ENCODE data around the gene ADD3. TPM values are rescaled to one million over a fixed set of nuclear protein-coding genes. Genes with fewer than 3 reads are reported as not detected.
"Not testable (repeated sequence)": the region's sequence is repeated elsewhere in the genome, so short reads cannot be mapped to it uniquely, and the experiment has no call there.

The ADD3 gene
- total RNA-seq, 2 experiments from 2014 or later = 31.3 to 31.4 TPM

DNA sequence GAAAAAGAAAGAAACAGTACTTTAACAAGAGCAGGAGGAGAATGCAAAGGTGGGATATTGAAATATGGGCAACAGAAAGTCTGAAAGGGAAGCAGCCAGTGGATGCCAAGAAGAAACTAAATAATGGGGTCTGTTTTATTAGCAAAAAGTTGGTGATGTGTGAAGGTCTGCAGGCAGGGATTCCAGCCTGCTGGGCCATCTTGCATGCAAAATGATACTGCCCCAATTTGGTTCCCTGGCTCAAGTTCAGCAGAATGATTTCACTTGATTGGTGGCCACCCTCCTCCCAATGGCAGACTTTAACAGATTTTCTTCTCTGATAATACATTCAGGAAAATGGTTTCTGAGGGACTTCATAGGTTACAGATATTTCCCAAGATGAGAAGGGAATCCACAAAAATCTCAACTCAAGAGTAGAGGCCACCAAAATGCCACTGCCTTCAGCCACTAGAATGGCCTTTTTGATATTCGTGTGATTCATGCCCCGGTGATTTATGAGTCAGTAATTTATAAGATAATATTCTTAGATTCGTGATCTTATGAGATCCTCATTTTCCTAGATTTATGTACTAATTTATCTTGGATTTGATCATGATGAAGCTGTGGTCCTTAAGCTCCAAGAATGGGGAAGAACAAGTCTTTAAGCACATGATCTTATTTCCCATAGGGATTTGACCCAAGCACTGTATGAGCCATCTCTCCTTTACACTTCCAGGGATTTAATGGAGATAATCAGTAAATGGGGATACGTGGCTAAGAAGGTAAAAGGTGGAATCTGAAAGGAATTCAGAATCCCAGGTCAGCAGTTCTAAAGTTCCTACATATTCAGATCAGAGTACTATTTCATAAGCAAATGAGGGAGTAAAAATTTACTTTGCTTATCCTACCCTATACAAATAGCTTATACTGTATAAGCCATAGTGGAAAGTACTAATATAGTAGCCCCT lies 32.3 kb upstream of the ADD3 start:
- ChIA-PET CTCF (interaction anchor here (0.6 to 1.4 kb wide), 4 partner anchors 14 to 91 kb away, joined by 3 to 6 read pairs (median 4); no protein-coding TSS in a partner anchor), POLR2A (interaction anchor here (1.2 kb wide), 1 partner anchor 118 kb away, joined by 3 read pairs; no protein-coding TSS in a partner anchor)

DNA sequence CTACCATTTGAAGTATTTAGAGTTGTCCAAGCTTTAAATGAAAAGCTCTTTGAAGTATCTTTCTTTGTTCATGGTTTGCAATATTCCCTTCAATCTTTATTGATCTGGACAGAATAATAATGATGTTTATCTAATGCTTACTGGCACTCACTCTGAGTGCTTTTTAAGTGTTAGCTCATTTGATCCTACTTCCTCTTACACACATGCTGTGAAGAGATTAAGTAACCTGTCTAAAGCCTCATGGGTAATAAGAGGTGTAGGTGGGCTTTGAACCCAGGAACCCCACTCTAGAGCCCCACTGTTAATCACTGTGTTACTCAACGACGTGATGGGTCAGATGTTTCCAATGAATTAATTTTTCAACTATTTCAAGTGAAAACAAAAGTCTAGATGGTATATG lies 31.1 kb upstream of the ADD3 start:
- POLR2A ChIA-PET = interaction anchor here (0.6 to 1.2 kb wide), 2 partner anchors 96 to 117 kb away, joined by 3 to 11 read pairs; no protein-coding TSS in a partner anchor
- CTCF ChIA-PET = interaction anchor here (0.9 to 1.4 kb wide), 3 partner anchors 22 to 92 kb away, joined by 3 to 6 read pairs (median 4); no protein-coding TSS in a partner anchor

DNA sequence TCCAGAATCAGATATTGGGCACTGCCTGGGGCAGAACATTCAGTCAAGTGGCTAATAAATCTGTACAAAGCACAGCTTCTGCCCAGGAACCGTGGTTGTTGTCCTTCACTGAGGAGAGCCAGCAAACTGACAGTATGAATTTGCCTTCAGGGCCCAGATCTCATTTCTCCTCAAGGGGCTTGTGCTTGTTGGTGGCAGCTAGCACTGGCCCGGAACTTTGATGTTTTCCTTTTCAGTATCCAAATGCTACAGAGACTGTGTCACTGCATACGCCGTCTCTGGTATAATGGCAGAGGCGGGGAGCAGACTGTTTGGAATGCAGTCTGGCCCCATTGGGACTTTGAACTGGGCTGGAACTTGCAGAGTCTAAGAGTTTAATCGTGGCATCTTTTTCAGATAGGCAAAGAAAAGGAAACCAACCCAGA lies 30.4 kb upstream of the ADD3 start:
- ChIA-PET CTCF (interaction anchor here (1.4 kb wide), 1 partner anchor 93 kb away, joined by 6 read pairs; no protein-coding TSS in a partner anchor), POLR2A (no interaction called here)

DNA sequence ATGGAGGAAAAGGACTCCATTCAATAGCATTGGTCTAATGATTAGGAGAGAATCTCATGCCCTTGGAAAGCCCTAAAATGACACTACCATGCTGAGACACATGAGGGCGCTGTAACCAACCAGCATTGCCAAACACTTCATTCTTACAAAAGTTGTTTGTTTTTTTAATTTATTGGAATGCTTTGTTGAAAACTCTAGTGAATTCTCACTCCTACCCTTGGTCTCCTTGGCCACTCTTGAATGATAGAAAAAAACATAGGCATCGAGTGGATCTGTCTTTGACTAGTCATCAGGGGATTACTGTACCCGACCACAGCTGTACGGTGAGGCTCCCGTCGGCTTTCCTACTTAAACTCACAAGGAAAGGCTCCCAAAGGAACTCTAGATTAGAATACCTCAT lies 29.3 kb upstream of the ADD3 start:
- CTCF ChIA-PET = interaction anchor here (0.7 to 1.3 kb wide), 2 partner anchors 10 to 27 kb away, joined by 3 read pairs; no protein-coding TSS in a partner anchor
- POLR2A ChIA-PET = no interaction called here

DNA sequence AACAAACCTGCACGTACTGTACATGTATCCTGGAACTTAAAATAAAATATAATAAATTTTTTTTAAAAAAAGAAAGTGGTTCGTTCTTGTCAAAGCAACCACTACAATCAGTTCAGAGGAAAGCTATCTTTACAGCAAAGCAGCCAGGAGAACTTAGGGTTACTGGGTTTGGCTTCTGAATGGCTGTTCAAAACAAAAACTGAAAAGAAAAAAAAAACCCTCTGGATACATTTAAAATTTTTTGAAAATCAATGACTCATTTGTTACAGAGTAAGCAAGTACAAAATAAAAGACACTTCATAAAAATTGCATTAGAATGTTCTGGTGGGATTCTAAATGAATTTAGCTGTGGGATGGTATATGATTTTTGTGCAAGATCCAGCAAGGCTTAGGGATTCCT lies 28.6 kb upstream of the ADD3 start:
- POLR2A ChIA-PET = no interaction called here
- CTCF ChIA-PET = interaction anchor here (0.7 to 1.3 kb wide), 2 partner anchors 9 to 27 kb away, joined by 3 read pairs; no protein-coding TSS in a partner anchor

DNA sequence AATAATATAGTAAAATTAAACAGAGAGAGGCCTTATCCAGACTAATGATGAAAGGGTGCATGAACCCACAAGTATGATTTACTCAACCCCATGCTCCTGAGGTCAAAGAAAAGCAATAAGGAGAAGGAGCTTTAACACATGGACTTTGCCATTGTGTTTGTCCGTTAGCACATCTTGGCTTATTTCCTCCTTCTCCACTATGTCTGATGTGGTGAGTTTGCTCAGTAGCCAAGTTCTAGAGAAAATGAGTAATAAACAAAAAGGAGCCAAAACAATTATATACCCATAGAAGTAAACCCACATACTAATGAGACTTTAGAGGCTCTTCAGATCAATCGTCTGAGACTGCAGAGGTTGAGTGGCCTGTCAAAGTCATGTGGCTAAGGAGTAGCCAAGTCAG lies 26.1 kb upstream of the ADD3 start:
- CTCF ChIA-PET = interaction anchor here (1.7 kb wide), 1 partner anchor 15 kb away, joined by 3 read pairs; no protein-coding TSS in a partner anchor

DNA sequence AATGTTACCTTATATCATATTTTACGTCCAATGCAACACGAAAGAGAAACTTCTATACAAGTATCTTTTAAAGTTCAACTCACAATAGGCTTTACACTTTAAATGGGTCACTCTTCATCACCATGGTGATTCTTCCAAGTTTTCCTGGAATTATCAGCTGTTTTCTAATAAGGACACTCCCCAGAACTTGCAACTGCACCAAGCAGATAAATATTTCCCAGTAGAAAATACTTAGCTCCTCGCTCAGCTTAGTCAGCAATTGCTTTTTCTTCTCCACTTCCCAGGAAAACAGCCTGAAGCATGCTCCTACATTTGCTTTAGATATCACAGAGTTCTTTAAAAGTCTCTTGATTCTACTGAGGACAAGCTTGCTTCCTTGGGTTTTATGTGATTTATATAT lies 25.7 kb upstream of the ADD3 start:
- POLR2A ChIA-PET = no interaction called here
- CTCF ChIA-PET = interaction anchor here (1.7 kb wide), 1 partner anchor 15 kb away, joined by 3 read pairs; no protein-coding TSS in a partner anchor

More for the DNA sequence above, 26.1 kb upstream of the ADD3 start:
- POLR2A ChIA-PET = no interaction called here

DNA sequence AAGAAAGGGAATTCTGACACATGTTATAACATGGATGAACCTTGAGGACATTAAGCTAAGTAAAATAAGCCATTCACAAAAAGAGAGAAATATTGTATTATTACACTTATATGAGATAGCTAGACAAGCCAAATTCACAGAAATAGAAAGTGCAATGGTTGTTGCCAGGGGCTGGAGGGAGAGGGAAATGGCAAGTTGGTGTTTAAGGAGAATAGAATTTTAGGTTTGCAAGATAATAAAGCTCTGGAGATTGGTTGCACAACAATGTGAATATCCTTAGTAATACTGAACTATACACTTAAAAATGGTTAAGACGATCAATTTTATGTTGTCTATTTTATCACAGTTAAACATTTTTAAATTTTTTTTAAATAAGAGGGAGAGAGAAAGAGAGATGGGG lies 25.0 kb upstream of the ADD3 start:
- POLR2A ChIA-PET = no interaction called here
- CTCF ChIA-PET = interaction anchor here (1.7 kb wide), 1 partner anchor 14 kb away, joined by 3 read pairs; no protein-coding TSS in a partner anchor

DNA sequence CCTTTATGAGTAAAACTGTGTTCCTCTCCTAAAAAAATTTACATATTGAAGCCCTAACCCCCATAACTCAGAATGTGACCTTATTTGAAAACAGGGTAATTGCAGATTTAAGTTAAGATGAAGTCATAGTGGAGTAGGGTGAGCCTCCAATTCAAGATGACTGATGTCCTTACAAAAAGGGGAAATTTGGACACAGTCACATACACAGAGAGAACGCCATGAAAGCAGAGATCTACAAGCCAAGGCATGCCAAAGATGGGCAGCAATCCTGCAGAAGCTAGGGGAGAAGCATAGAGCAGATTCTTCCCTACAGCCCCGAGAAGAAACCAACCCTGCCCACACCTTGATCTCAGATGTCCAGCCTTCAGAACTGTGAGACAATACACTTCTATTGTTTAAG lies 23.8 kb upstream of the ADD3 start:
- CTCF ChIA-PET = no interaction called here
- POLR2A ChIA-PET = no interaction called here

DNA sequence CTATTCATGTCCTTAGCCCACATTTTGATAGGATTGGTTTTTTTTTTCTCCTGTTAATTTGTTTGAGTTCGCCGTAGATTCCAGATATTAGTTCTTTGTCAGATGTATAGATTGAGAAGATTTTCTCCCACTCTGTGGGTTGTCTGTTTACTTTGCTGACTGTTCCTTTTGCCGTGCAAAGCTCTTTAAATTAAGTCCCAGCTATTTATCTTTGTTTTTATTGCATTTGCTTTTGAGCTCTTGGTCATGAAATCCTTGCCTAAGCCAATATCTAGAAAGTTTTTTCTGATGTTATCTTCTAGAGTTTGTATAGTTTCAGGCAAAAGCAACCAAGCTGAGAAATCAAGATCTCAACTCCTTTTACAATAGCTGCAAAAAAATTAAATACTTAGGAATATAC lies 22.0 kb upstream of the ADD3 start:
- CTCF ChIA-PET = interaction anchor here (0.5 kb wide), 1 partner anchor 616 kb away, joined by 3 read pairs; no protein-coding TSS in a partner anchor
- POLR2A ChIA-PET = not testable (repeated sequence)

DNA sequence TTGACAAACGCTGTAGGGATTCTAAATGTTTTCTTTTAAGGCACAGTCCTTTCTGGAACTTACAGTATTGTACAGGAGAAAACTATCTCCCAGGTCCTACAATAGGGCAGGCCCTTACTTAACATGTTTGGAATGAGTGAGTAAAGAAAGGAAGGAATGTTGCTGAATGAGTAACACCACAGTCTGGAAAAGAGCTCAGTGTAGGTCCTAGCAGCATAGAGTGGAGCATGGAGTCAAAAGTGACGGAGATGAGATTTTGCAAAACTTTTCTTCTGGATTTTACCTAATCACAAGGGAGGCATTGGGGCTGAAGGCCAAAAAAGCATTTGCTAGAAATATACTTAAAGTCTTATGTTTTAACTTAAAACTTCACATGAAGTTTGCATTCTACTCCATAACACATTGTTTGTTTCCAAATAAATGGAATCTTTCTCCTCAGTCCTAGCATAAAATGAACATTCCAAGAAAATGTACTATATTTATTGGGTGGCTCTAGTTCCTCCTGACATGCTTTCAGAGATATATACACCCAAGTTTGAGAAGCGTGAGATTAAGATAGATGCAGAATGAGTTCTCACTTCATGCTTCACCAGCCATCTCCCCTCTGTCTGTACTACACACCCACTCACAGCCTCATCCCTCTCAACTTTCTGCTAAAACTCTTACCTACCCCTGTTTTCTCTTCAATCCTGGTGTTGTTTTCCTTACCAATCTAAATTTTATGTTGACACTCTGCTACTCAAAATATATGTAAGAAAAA lies 20.2 kb upstream of the ADD3 start:
- CTCF ChIA-PET = interaction anchor here (0.9 kb wide), 1 partner anchor 8 kb away, joined by 3 read pairs; no protein-coding TSS in a partner anchor
- POLR2A ChIA-PET = no interaction called here

DNA sequence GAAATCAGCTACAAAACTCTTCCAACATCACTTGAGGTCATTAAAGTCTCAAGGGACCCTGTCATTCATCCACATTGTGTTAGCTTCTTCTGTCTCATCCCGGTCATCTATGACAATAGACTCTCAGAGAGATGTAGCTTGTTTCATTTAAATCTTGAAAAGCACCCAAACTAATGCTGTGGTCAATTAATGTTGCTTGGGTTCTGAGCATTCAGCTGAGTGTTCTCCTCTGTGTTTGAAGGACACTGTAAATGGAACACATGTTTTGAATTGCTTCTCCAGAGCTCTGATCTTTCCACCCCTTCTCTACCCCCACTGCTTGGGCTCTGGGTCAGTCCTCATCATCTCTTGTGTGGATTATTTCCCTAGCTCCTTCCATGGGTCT lies 19.6 kb upstream of the ADD3 start:
- CTCF ChIA-PET = interaction anchor here (0.8 to 0.9 kb wide), 2 partner anchors 9 to 30 kb away, joined by 3 read pairs; no protein-coding TSS in a partner anchor
- POLR2A ChIA-PET = no interaction called here

DNA sequence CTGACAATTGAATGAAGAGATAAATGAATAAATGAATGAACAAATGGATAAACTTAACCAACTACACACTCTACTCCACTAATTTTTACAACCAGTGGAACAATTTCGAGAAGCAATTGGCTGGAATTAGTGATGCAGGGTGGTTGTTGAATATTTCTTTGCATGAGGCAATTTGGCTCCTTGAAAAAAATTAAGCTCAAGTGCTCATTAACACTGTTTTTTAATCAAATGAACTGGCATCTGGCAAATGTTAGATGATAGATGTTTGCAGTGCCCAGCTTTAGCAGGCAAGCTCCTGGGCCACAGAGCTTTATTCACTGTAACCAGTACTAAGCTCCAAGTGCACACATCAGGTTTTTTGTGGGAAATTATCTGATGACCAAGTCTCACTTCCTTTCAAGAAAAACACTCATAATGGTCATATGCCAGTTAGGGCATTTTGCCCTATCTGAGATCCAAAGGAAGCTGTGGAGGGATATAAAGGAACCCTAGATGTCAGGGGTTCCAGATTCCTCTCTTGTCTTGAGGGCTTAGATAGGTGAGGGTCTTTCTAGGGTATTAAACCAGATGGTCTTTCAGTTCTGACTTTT lies 16.4 kb upstream of the ADD3 start:
- ChIA-PET POLR2A (no interaction called here), CTCF (no interaction called here)

DNA sequence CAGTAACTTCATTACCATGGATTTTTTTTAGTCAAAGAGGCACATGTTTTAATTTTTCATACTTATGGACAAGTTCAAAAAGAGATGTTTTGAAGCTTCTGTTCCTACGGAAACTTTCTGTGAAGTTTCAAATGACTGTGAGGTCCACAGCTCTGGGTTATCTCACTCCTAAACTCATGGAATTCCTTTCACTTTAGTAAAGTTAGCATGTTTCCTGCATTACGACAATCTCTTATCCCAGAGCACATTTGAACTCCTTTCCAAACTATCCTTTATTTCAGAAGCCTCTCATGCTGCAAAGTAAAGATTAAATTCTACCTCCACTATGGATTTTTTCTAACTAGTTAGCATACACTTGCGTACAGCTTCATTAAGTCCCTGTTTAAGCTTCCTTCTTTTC lies 15.3 kb upstream of the ADD3 start:
- CTCF ChIA-PET = interaction anchor here (0.8 kb wide), 1 partner anchor 62 kb away, joined by 3 read pairs; no protein-coding TSS in a partner anchor
- POLR2A ChIA-PET = no interaction called here

DNA sequence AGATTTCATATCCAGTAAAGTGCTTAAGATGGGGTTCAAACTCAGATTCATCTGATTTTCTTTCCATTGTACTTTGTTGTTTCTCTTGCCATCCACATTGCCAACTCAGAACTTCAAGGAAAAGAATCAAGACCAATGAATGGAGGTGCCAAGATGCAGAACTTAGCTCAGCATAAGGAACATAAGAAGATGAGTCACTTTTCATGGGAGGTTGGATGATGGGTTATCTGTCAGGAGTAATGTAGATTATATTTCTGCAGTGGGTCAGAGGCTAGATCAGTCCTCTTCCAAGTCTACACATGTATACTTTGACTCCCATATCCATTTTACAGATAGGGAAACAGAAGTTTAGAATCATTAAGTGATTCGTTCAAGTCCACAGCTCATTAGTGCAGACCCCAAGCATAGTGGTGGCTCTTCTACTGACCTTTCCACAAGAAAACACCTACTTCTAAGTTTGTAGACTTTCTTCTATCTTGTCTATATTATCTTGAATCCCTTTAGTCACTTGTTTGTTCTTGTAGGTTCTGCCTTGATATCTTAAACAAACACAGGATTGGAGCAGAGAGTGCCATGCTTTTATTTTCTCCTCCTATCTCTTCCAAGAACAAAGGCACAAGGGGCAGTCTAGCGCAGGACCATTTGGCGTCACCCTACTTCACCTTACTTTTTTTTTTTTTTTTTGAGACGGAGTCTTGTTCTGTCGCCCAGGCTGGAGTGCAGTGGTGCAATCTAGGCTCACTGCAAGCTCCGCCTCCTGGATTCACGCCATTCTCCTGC lies 14.0 kb upstream of the ADD3 start:
- POLR2A ChIA-PET = no interaction called here
- CTCF ChIA-PET = interaction anchor here (0.7 kb wide), 1 partner anchor 84 kb away, joined by 4 read pairs; no protein-coding TSS in a partner anchor

DNA sequence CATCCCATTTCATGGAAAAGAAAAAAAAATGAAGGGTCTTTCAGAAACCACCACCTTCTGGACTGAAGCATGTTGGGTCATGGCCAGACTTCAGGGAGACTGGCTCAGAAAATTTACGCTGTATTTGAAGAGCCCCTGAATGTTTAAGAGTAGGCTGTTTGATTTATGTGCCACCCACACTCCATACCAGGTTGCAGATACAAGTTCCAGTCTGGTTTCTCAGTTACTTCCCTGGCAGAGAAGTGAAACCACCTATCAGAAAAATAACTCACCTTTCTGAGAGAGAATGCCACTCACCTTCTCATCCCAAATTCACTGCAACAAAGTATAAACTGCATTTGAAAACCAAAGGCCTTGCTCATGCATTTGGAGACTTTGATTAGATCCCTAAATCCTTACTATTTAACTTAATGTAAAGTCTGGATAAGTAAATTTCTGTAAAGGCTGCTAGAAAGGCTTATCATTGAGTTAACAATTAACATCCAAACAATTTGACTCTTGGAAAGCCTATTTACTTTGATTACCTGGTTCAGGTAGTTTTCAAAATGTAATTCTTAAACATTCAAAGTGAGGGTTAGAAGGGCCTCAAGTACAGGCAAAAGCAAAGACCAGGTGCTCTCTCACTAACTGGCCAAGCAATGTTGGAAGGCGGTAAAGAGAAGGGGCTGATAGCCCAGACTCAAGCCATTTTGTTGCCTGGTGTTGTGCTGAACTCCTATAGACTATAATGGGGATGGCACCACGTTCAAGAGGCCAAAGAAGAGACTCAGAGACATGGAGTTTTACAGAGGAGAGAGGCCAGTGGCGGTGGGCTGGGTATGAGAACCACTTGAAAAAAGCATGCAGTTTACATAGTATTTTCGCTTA lies 12.8 kb upstream of the ADD3 start:
- CTCF ChIA-PET = no interaction called here
- POLR2A ChIA-PET = no interaction called here

DNA sequence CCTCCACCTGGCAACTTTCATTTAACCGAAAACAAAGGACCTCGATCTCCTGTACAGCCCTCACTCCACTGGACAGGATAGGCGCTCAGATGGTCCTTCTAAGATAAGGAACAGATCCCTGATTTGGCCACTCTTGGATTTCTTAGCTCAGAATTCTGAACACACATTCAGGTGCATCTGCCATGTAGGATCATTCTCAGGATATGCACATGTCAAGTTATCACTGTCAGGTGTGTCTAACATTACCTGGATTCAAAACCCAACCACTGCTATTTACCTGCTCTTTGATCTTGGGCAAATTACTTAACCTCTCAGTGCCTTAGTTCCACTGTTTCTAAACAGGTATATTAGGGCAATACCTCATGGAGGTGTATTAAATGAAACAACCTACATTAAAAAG lies 12.2 kb upstream of the ADD3 start:
- ChIA-PET CTCF (no interaction called here), POLR2A (no interaction called here)

DNA sequence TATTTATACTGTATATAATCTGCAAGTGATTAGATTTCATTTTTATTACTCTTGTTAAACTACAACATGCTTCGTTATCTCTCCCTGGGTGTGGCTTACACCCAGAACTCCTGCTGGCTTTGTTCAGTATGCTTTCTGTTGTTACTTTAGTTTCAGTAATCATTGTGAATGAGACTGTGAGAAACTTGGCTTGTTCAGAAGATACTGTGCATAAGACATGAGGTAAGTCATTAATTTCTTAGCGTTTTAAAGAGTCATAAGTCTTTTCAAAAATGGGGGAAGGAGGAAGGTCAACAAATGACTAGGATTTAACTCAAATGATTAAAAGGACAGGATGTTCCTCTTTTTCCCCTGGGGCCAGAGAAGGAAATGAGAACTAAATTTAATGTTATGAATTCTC lies 11.6 kb upstream of the ADD3 start:
- ChIA-PET POLR2A (no interaction called here), CTCF (interaction anchor here (1.0 kb wide), 1 partner anchor 14 kb away, joined by 3 read pairs; no protein-coding TSS in a partner anchor)
